Breast epithelium (tissue), 4 donors: ENCODE data around the gene SLC25A15. TPM values are rescaled to one million over a fixed set of nuclear protein-coding genes. Genes with fewer than 3 reads are reported as not detected.

Source experiments
- DNase-seq, 2 donors: peaks; one replicate each; pipeline ENCODE4 v3.0.0-alpha.2; 2019; ENCODE audit warnings: low spot score in 2 of 2
- H3K27ac ChIP-seq, 2 donors: fragments of 200-600 bp; sonication (generic) in 1 of 2; one replicate each; pipeline ENCODE4 v1.5.1; 2016 to 2019; ENCODE audit warnings: mild to moderate bottlenecking in 1 of 2
- H3K27me3 ChIP-seq, 2 donors: fragments of 200-600 bp; sonication (generic) in 1 of 2; one replicate each; pipeline versions ENCODE4 v1.5.1 to v1.6.0; 2017 to 2019; ENCODE audit warnings: control low read depth in 1 of 2, mild to moderate bottlenecking in 1 of 2
- H3K36me3 ChIP-seq: fragments of 200-600 bp; one replicate; pipeline ENCODE4 v1.5.1; 2019
- H3K4me1 ChIP-seq, 2 donors: fragments of 200-600 bp; sonication (generic); one replicate each; pipeline ENCODE4 v1.5.1; 2016 to 2019; ENCODE audit warnings: control low read depth in 1 of 2
- H3K4me3 ChIP-seq, 3 donors: fragments of 200-600 bp; sonication (generic); 1 replicate in 2 of 3; 2 replicates in 1 of 3; pipeline ENCODE4 v1.5.1; 2016 to 2019; ENCODE audit warnings: mild to moderate bottlenecking in 3 of 3, moderate library complexity in 2 of 3
- H3K9me3 ChIP-seq, 2 donors: fragments of 200-600 bp; sonication (generic) in 1 of 2; one replicate each; pipeline ENCODE4 v1.5.1; 2016 to 2019; ENCODE audit warnings: control low read depth in 1 of 2
- POLR2A ChIP-seq: fragments of 450-650 bp; IDR thresholded peaks from one replicate; pipeline ENCODE4 v1.6.1; 2016; ENCODE audit warnings: antibody characterized with exemption, mild to moderate bottlenecking, moderate library complexity
- POLR2AphosphoS5 ChIP-seq, 3 donors: sonication (generic); formaldehyde crosslinking; IDR thresholded peaks; one replicate each; pipeline ENCODE4 v1.6.1; 2017; ENCODE audit warnings: antibody characterized with exemption in 3 of 3
- intact Hi-C: fragments of 100-400 bp; cut with DNase I; formaldehyde crosslinking; loops from one replicate; pipeline ENCODE4 v1.15.1; 2023; ENCODE audit warnings: low total_unique reads
- total RNA-seq, 3 donors: library from RNA; depleted of rRNA; stranded (reverse); fragments of >200 nt; gene quantifications; one replicate each; pipeline ENCODE4 v1.1.0, GENCODE V29; 2016
- TF ChIP-seq, protein P1 (sequence below), 3 donors: fragments of 450-650 bp; IDR thresholded peaks; one replicate each; pipeline ENCODE4 v1.5.1; 2016 to 2017; ENCODE audit warnings: antibody characterized with exemption in 3 of 3, mild to moderate bottlenecking in 3 of 3, moderate library complexity in 3 of 3

SLC25A15 gene
- total RNA-seq, 3 donors from 2014 or later: 6.9 to 13.4 (median 7.5) TPM

- H3K9me3 ChIP-seq: no peaks in the 10 kb centered on the region
- intact Hi-C loops: no loop called here
- H3K36me3 ChIP-seq: no peaks in the 10 kb centered on the region
- no peaks in the 10 kb centered on the region for H3K27me3 ChIP-seq
- TF ChIP-seq, protein P1, sequence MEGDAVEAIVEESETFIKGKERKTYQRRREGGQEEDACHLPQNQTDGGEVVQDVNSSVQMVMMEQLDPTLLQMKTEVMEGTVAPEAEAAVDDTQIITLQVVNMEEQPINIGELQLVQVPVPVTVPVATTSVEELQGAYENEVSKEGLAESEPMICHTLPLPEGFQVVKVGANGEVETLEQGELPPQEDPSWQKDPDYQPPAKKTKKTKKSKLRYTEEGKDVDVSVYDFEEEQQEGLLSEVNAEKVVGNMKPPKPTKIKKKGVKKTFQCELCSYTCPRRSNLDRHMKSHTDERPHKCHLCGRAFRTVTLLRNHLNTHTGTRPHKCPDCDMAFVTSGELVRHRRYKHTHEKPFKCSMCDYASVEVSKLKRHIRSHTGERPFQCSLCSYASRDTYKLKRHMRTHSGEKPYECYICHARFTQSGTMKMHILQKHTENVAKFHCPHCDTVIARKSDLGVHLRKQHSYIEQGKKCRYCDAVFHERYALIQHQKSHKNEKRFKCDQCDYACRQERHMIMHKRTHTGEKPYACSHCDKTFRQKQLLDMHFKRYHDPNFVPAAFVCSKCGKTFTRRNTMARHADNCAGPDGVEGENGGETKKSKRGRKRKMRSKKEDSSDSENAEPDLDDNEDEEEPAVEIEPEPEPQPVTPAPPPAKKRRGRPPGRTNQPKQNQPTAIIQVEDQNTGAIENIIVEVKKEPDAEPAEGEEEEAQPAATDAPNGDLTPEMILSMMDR (IDR thresholded peaks at IDR 0.05): no peak
- TF ChIP-seq POLR2AphosphoS5 (IDR thresholded peaks at IDR 0.05) (no peak), POLR2A (no peak)
- no peaks in the 10 kb centered on the region for H3K4me1 ChIP-seq
- DNase-seq: no peak
- no peak overlapping the region for H3K27ac ChIP-seq
- no peak overlapping the region for H3K4me3 ChIP-seq
These were observed 13.9 kb downstream of the SLC25A15 start for GRCh38 chr13:40803316-40803715.

- no peak overlapping the region for H3K27ac ChIP-seq
- H3K4me3 ChIP-seq: no peak overlapping the region
- H3K9me3 ChIP-seq: no peaks in the 10 kb centered on the region
- no peaks in the 10 kb centered on the region for H3K36me3 ChIP-seq
- TF ChIP-seq POLR2AphosphoS5 (IDR thresholded peaks at IDR 0.05) (no peak), POLR2A (no peak)
- TF ChIP-seq, protein P1 (IDR thresholded peaks at IDR 0.05): no peak
- intact Hi-C loops: no loop called here
- no peaks in the 10 kb centered on the region for H3K27me3 ChIP-seq
- DNase-seq: no peak
- H3K4me1 ChIP-seq: no peaks in the 10 kb centered on the region
These were observed 16.8 kb downstream of the SLC25A15 start for GRCh38 chr13:40806241-40806640.

DNA sequence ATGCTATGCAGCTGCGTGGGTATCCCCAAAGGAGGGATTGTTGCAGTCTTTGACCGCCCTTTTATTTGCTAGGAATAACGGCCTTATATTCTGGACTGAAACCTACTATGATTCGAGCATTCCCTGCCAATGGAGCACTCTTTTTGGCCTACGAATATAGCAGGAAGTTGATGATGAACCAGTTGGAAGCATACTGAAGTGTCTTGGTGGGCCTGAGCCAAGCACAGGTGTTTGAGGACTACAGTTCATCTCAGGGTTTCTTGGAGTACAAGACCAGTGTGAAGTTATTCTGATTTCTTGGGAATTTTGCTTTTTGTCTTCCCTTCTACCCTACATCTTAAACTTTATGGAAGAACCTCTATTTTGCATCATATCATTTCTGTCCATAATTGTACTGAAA lies 20.1 kb downstream of the SLC25A15 start:
- no peaks in the 10 kb centered on the region for H3K36me3 ChIP-seq
- intact Hi-C loops: no loop called here
- TF ChIP-seq POLR2AphosphoS5 (IDR thresholded peaks at IDR 0.05) (no peak), POLR2A (no peak)
- TF ChIP-seq, protein P1 (IDR thresholded peaks at IDR 0.05): no peak

DNA sequence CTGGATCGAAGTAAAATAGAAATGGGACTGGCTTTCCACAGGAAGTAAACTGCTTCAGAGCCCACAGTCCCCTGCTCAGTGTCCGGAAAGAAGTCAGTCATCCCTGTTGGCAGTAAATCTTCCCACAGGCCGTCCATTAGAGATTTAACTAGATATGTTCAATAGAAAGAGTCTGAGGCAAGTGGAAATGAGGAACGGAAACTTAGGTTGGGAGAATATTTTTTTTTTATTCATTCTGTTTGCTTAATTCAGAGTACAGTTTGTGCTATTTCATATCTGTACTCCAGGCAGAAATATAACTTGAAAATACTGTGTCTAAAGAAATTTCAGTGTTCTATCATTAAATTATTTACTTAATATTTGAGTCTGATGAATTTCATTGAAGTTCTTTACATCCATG lies 22.7 kb downstream of the SLC25A15 start:
- Histone ChIP-seq H3K27ac (no peak overlapping the region), H3K9me3 (no peaks in the 10 kb centered on the region), H3K4me1 (no peaks in the 10 kb centered on the region), H3K4me3 (no peak overlapping the region), H3K27me3 (no peaks in the 10 kb centered on the region), H3K36me3 (no peaks in the 10 kb centered on the region)
- DNase-seq: no peak
- no peak for TF ChIP-seq POLR2AphosphoS5 (IDR thresholded peaks at IDR 0.05)
- TF ChIP-seq, protein P1 (IDR thresholded peaks at IDR 0.05): no peak
- TF ChIP-seq POLR2A: no peak
- intact Hi-C loops: no loop called here

More for the DNA sequence above, 20.1 kb downstream of the SLC25A15 start:
- DNase-seq: no peak
- Histone ChIP-seq H3K27me3 (no peaks in the 10 kb centered on the region), H3K9me3 (no peaks in the 10 kb centered on the region), H3K4me1 (no peaks in the 10 kb centered on the region), H3K27ac (no peak overlapping the region), H3K4me3 (no peak overlapping the region)

- Histone ChIP-seq H3K4me1 (no peaks in the 10 kb centered on the region), H3K36me3 (no peaks in the 10 kb centered on the region), H3K27me3 (no peaks in the 10 kb centered on the region), H3K9me3 (no peaks in the 10 kb centered on the region), H3K27ac (no peak overlapping the region), H3K4me3 (no peak overlapping the region)
- intact Hi-C loops: no loop called here
- TF ChIP-seq, protein P1 (IDR thresholded peaks at IDR 0.05): no peak
- TF ChIP-seq POLR2A (no peak), POLR2AphosphoS5 (IDR thresholded peaks at IDR 0.05) (no peak)
- no peak for DNase-seq
These were observed 23.5 kb downstream of the SLC25A15 start for GRCh38 chr13:40812724-40813445.
